ENCODE data around the gene PLA2G15. TPM values are rescaled to one million over a fixed set of nuclear protein-coding genes. Genes with fewer than 3 reads are reported as not detected.

The PLA2G15 gene
- total RNA-seq, 3 donors from 2014 or later (not counting 1 experiment from before 2014, with no cell fraction given), result 5.6 to 13.0 (median 12.7) TPM

GRCh38 chr16:68235108-68235886 lies 9.9 kb upstream of the PLA2G15 start:
- H3K9me3 Mint-ChIP-seq, result no peaks in the 10 kb centered on the region
- 79% methylated on average over 73 of the region's 73 CpGs for WGBS (ENCODE audit: insufficient coverage)
- H3K9me3 ChIP-seq (ENCODE audit: control insufficient read depth, insufficient read depth, low read length), result no peaks in the 10 kb centered on the region
- DNase-seq (peak in 1 of 2 donors; percentile 46), ATAC-seq (no peak)
- intact Hi-C loops (cut with micrococcal nuclease), result no loop called here
- H3K27me3 Mint-ChIP-seq (ENCODE audit: low read depth in 2 of 2), result no peaks in the 10 kb centered on the region
- no peaks in the 10 kb centered on the region for H3K36me3 Mint-ChIP-seq
- H3K4me3 ChIP-seq (ENCODE audit: low read length), result no peak overlapping the region
- peaks cover 25 to 42% of the 10 kb centered on the region in 2 donors for H3K4me1 Mint-ChIP-seq
- no peaks in the 10 kb centered on the region for H3K27me3 ChIP-seq (ENCODE audit: control insufficient read depth, insufficient read depth, low read length)
- H3K27ac ChIP-seq (ENCODE audit: low read length), result no peak overlapping the region
- TF ChIP-seq CTCF (IDR thresholded peaks at IDR 0.05), result no peak
- H3K4me3 Mint-ChIP-seq, result peak overlapping the region; percentile 40
- peaks cover 41% of the 10 kb centered on the region for H3K4me1 ChIP-seq (ENCODE audit: control insufficient read depth, insufficient read depth, low read length)
- H3K36me3 ChIP-seq (ENCODE audit: control insufficient read depth, insufficient read depth, low read length), result peaks cover 3% of the 10 kb centered on the region
- H3K27ac Mint-ChIP-seq, result peak overlapping the region; percentile 51 to 74

DNA sequence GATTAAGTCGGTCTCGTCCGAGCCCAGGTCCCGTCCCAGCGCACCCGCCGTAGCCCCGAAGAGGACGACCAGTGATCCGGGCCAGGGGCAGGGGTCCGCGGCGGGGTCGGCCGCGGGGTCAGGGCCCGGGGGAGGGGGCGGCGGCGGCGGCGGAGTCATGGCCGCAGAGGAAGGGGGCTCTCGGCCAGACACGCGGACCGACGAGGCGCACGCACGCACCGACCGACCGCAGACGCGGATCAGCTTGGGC lies 9.4 kb upstream of the PLA2G15 start, which contains the start of gene ESRP2:
Gene ESRP2, minus strand, starts transcription at position 241 of the 250 bp plus-strand sequence. Its CDS starts 82 bp downstream, at position 159.
- DNase-seq (no peak), ATAC-seq (no peak)
- Histone ChIP-seq H3K9me3 (ENCODE audit: control insufficient read depth, insufficient read depth, low read length) (no peaks in the 10 kb centered on the region), H3K4me3 (ENCODE audit: low read length) (peak within 1 kb of the TSS; percentile 70), H3K27me3 (ENCODE audit: control insufficient read depth, insufficient read depth, low read length) (no peaks in the 10 kb centered on the region), H3K4me1 (ENCODE audit: control insufficient read depth, insufficient read depth, low read length) (peaks cover 41% of the 10 kb centered on the region), H3K36me3 (ENCODE audit: control insufficient read depth, insufficient read depth, low read length) (no peaks in the 10 kb centered on the region), H3K27ac (ENCODE audit: low read length) (no peak within 1 kb of the TSS)
- WGBS (ENCODE audit: insufficient coverage), result 11% methylated on average over 36 of the region's 36 CpGs
- Mint-ChIP-seq H3K4me1 (peaks cover 25 to 42% of the 10 kb centered on the region in 2 donors), H3K4me3 (peak within 1 kb of the TSS; percentile 98), H3K36me3 (no peaks in the 10 kb centered on the region), H3K9me3 (no peaks in the 10 kb centered on the region), H3K27ac (peak within 1 kb of the TSS; percentile 74 to 86), H3K27me3 (ENCODE audit: low read depth in 2 of 2) (no peaks in the 10 kb centered on the region)
- no peak for TF ChIP-seq CTCF (IDR thresholded peaks at IDR 0.05)
- intact Hi-C loops (cut with micrococcal nuclease), result no loop called here

DNA sequence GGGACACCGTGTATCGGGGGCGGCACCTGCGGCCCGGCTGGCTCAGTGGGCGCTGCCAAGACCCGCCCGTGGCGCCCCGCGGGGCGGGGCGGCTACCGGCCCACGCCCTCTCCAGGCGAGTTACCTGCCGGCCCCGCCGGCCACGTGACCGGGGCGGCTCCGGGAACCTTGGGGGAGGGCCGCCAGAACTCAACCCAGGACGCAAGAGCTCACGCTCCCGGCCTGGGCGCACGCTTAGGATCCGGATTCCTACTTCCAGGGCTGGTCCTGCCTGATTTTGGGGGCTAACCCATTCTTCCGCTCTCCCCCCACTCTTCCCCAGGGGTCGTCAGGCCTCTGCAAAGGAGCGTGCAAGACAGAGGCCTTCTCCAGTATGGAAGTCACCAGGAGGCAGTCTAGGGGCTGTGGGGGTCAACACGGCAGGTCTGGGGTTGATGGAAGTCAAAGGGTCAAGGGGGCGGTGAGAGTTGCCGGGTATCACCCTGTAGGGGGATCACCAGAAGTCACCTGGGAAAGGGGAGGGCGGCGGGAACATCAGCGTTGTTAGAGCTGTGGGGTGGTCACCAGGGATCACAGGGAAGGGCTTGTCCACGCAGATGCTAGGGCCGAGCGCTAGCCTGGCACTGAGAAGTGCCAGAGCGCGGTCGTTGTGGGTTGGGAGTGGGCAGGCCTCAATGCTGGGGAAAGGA lies 8.9 kb upstream of the PLA2G15 start:
- DNase-seq (peak in 1 of 2 donors; percentile 73), ATAC-seq (peak in 2 of 3 donors; percentile 6 to 13)
- no peaks in the 10 kb centered on the region for H3K27me3 Mint-ChIP-seq (ENCODE audit: low read depth in 2 of 2)
- WGBS (ENCODE audit: insufficient coverage), result 8% methylated on average over 45 of the region's 45 CpGs
- H3K4me1 Mint-ChIP-seq, result peaks cover 25 to 42% of the 10 kb centered on the region in 2 donors
- H3K4me3 Mint-ChIP-seq, result peak overlapping the region; percentile 98
- H3K36me3 Mint-ChIP-seq, result no peaks in the 10 kb centered on the region
- H3K9me3 ChIP-seq (ENCODE audit: control insufficient read depth, insufficient read depth, low read length), result no peaks in the 10 kb centered on the region
- H3K27ac Mint-ChIP-seq, result peak overlapping the region; percentile 74 to 86
- no peak for TF ChIP-seq CTCF (IDR thresholded peaks at IDR 0.05)
- no peak overlapping the region for H3K27ac ChIP-seq (ENCODE audit: low read length)
- H3K36me3 ChIP-seq (ENCODE audit: control insufficient read depth, insufficient read depth, low read length), result no peaks in the 10 kb centered on the region
- H3K9me3 Mint-ChIP-seq, result no peaks in the 10 kb centered on the region
- H3K4me1 ChIP-seq (ENCODE audit: control insufficient read depth, insufficient read depth, low read length), result peaks cover 41% of the 10 kb centered on the region
- H3K4me3 ChIP-seq (ENCODE audit: low read length), result peak overlapping the region; percentile 70
- no peaks in the 10 kb centered on the region for H3K27me3 ChIP-seq (ENCODE audit: control insufficient read depth, insufficient read depth, low read length)
- intact Hi-C loops (cut with micrococcal nuclease), result no loop called here
